ENCODE results near the gene TEAD3. TPM values are rescaled to one million over a fixed set of nuclear protein-coding genes. Genes with fewer than 3 reads are reported as not detected.
A peak's percentile ranks its signal among the peaks of the same experiment; 100 is the strongest.

The TEAD3 gene
- total RNA-seq, 2 donors from 2014 or later, result 0.24 to 0.25 TPM

GRCh38 chr6:35483893-35484645 is 12.8 kb downstream of the TEAD3 start:
- DNase-seq (ENCODE audit: low spot score) (no peak), ATAC-seq (no peak)
- peak overlapping the region in 1 of 2 donors; percentile 63 for H3K27ac Mint-ChIP-seq
- H3K4me3 Mint-ChIP-seq, result no peak overlapping the region
- H3K9me3 Mint-ChIP-seq, result no peaks in the 10 kb centered on the region
- no peaks in the 10 kb centered on the region for H3K27me3 Mint-ChIP-seq
- peaks cover 8 to 13% of the 10 kb centered on the region in 2 donors for H3K4me1 Mint-ChIP-seq (ENCODE audit: low read depth in 2 of 2)
- H3K36me3 Mint-ChIP-seq, result no peaks in the 10 kb centered on the region

GRCh38 chr6:35483490-35483889 is 13.4 kb downstream of the TEAD3 start:
- no peaks in the 10 kb centered on the region for H3K9me3 Mint-ChIP-seq
- no peak for DNase-seq (ENCODE audit: low spot score)
- ATAC-seq, result peak in 1 of 2 donors; percentile 3
- H3K4me1 Mint-ChIP-seq (ENCODE audit: low read depth in 2 of 2), result peaks cover 8 to 13% of the 10 kb centered on the region in 2 donors
- no peaks in the 10 kb centered on the region for H3K27me3 Mint-ChIP-seq
- H3K4me3 Mint-ChIP-seq, result no peak overlapping the region
- no peaks in the 10 kb centered on the region for H3K36me3 Mint-ChIP-seq
- H3K27ac Mint-ChIP-seq, result peak overlapping the region in 1 of 2 donors; percentile 63

GRCh38 chr6:35483062-35483461 is 13.8 kb downstream of the TEAD3 start:
- Mint-ChIP-seq H3K4me3 (no peak overlapping the region), H3K27ac (no peak overlapping the region), H3K4me1 (ENCODE audit: low read depth in 2 of 2) (peaks cover 6 to 10% of the 10 kb centered on the region in 2 donors), H3K36me3 (no peaks in the 10 kb centered on the region), H3K9me3 (no peaks in the 10 kb centered on the region), H3K27me3 (no peaks in the 10 kb centered on the region)
- ATAC-seq (peak in 1 of 2 donors; percentile 1), DNase-seq (ENCODE audit: low spot score) (no peak)

- no peak overlapping the region for H3K27ac Mint-ChIP-seq
- H3K4me3 Mint-ChIP-seq, result no peak overlapping the region
- DNase-seq (ENCODE audit: low spot score) (no peak), ATAC-seq (no peak)
- H3K27me3 Mint-ChIP-seq, result no peaks in the 10 kb centered on the region
- H3K9me3 Mint-ChIP-seq, result no peaks in the 10 kb centered on the region
- peaks cover 0 to 5% of the 10 kb centered on the region in 2 donors for H3K4me1 Mint-ChIP-seq (ENCODE audit: low read depth in 2 of 2)
- H3K36me3 Mint-ChIP-seq, result no peaks in the 10 kb centered on the region
Observed at GRCh38 chr6:35481226-35481625, 15.7 kb downstream of the TEAD3 start.

- H3K4me1 Mint-ChIP-seq (ENCODE audit: low read depth in 2 of 2), result peaks cover 0 to 5% of the 10 kb centered on the region in 2 donors
- no peaks in the 10 kb centered on the region for H3K36me3 Mint-ChIP-seq
- no peaks in the 10 kb centered on the region for H3K9me3 Mint-ChIP-seq
- no peak for ATAC-seq
- H3K27ac Mint-ChIP-seq, result no peak overlapping the region
- DNase-seq (ENCODE audit: low spot score), result no peak
- no peak overlapping the region for H3K4me3 Mint-ChIP-seq
- H3K27me3 Mint-ChIP-seq, result no peaks in the 10 kb centered on the region
Observed at GRCh38 chr6:35480176-35480575, 16.7 kb downstream of the TEAD3 start.

- Mint-ChIP-seq H3K27ac (no peak overlapping the region), H3K4me1 (ENCODE audit: low read depth in 2 of 2) (peaks cover 0 to 3% of the 10 kb centered on the region in 2 donors), H3K9me3 (no peaks in the 10 kb centered on the region), H3K27me3 (no peaks in the 10 kb centered on the region), H3K4me3 (no peak overlapping the region), H3K36me3 (no peaks in the 10 kb centered on the region)
- ATAC-seq, result no peak
- no peak for DNase-seq (ENCODE audit: low spot score)
Observed at GRCh38 chr6:35478259-35478658, 18.6 kb downstream of the TEAD3 start.

GRCh38 chr6:35477551-35478179 is 19.2 kb downstream of the TEAD3 start:
- no peak overlapping the region for H3K27ac Mint-ChIP-seq
- no peak for ATAC-seq
- H3K4me3 Mint-ChIP-seq, result no peak overlapping the region
- H3K36me3 Mint-ChIP-seq, result no peaks in the 10 kb centered on the region
- no peaks in the 10 kb centered on the region for H3K27me3 Mint-ChIP-seq
- no peaks in the 10 kb centered on the region for H3K9me3 Mint-ChIP-seq
- DNase-seq (ENCODE audit: low spot score), result no peak
- peaks cover 0 to 3% of the 10 kb centered on the region in 2 donors for H3K4me1 Mint-ChIP-seq (ENCODE audit: low read depth in 2 of 2)

- no peak overlapping the region for H3K27ac Mint-ChIP-seq
- no peaks in the 10 kb centered on the region for H3K9me3 Mint-ChIP-seq
- DNase-seq (ENCODE audit: low spot score) (no peak), ATAC-seq (no peak)
- H3K4me1 Mint-ChIP-seq (ENCODE audit: low read depth in 2 of 2), result peaks cover 3% of the 10 kb centered on the region in 2 donors
- no peak overlapping the region for H3K4me3 Mint-ChIP-seq
- peaks cover 4% of the 10 kb centered on the region for H3K36me3 Mint-ChIP-seq
- no peaks in the 10 kb centered on the region for H3K27me3 Mint-ChIP-seq
Observed at GRCh38 chr6:35477028-35477427, 19.9 kb downstream of the TEAD3 start.

- H3K4me3 Mint-ChIP-seq, result no peak overlapping the region
- no peaks in the 10 kb centered on the region for H3K9me3 Mint-ChIP-seq
- H3K36me3 Mint-ChIP-seq, result peaks cover 5% of the 10 kb centered on the region
- peaks cover 1 to 4% of the 10 kb centered on the region in 2 donors for H3K4me1 Mint-ChIP-seq (ENCODE audit: low read depth in 2 of 2)
- no peak for DNase-seq (ENCODE audit: low spot score)
- no peak overlapping the region for H3K27ac Mint-ChIP-seq
- no peaks in the 10 kb centered on the region for H3K27me3 Mint-ChIP-seq
- ATAC-seq, result peak; percentile 8 to 37
Observed at GRCh38 chr6:35476004-35476403, 20.9 kb downstream of the TEAD3 start.

- DNase-seq (ENCODE audit: low spot score) (no peak), ATAC-seq (peak in 1 of 2 donors; percentile 29)
- Mint-ChIP-seq H3K36me3 (peaks cover 9% of the 10 kb centered on the region), H3K9me3 (no peaks in the 10 kb centered on the region), H3K27me3 (no peaks in the 10 kb centered on the region), H3K27ac (no peak overlapping the region), H3K4me3 (no peak overlapping the region), H3K4me1 (ENCODE audit: low read depth in 2 of 2) (peaks cover 3 to 8% of the 10 kb centered on the region in 2 donors)
Observed at GRCh38 chr6:35475573-35475972, 21.3 kb downstream of the TEAD3 start.

GRCh38 chr6:35474942-35475570 is 21.8 kb downstream of the TEAD3 start:
- H3K4me3 Mint-ChIP-seq, result no peak overlapping the region
- peak overlapping the region in 1 of 2 donors; percentile 28 for H3K27ac Mint-ChIP-seq
- H3K27me3 Mint-ChIP-seq, result no peaks in the 10 kb centered on the region
- peak; percentile 12 to 26 for ATAC-seq
- H3K36me3 Mint-ChIP-seq, result peaks cover 15% of the 10 kb centered on the region
- no peaks in the 10 kb centered on the region for H3K9me3 Mint-ChIP-seq
- no peak for DNase-seq (ENCODE audit: low spot score)
- H3K4me1 Mint-ChIP-seq (ENCODE audit: low read depth in 2 of 2), result peaks cover 8 to 13% of the 10 kb centered on the region in 2 donors

- peaks cover 16 to 20% of the 10 kb centered on the region in 2 donors for H3K4me1 Mint-ChIP-seq (ENCODE audit: low read depth in 2 of 2)
- H3K9me3 Mint-ChIP-seq, result no peaks in the 10 kb centered on the region
- no peaks in the 10 kb centered on the region for H3K27me3 Mint-ChIP-seq
- peaks cover 22% of the 10 kb centered on the region for H3K36me3 Mint-ChIP-seq
- no peak overlapping the region for H3K4me3 Mint-ChIP-seq
- DNase-seq (ENCODE audit: low spot score), result no peak
- H3K27ac Mint-ChIP-seq, result peak overlapping the region in 1 of 2 donors; percentile 28
- ATAC-seq, result peak; percentile 29 to 31
Observed at GRCh38 chr6:35474131-35474941, 22.5 kb downstream of the TEAD3 start.

- DNase-seq (ENCODE audit: low spot score) (no peak), ATAC-seq (no peak)
- Mint-ChIP-seq H3K4me3 (no peak overlapping the region), H3K9me3 (no peaks in the 10 kb centered on the region), H3K27ac (no peak overlapping the region), H3K4me1 (ENCODE audit: low read depth in 2 of 2) (peaks cover 17 to 23% of the 10 kb centered on the region in 2 donors), H3K27me3 (no peaks in the 10 kb centered on the region), H3K36me3 (peaks cover 25% of the 10 kb centered on the region)
Observed at GRCh38 chr6:35473850-35474130, 23.1 kb downstream of the TEAD3 start.
